KOPT-K1 (cell line): ENCODE measurements around the gene ATG16L1.

ENCODE experiments used
- H3K27ac ChIP-seq: fragments of 200-600 bp; sonication (generic); 2 replicates; pipeline ENCODE4 v1.5.1; 2016; ENCODE audit warnings: antibody characterized with exemption, mild to moderate bottlenecking, low read depth, low read length; ENCODE audit not compliant: poor library complexity, severe bottlenecking
- H3K36me3 ChIP-seq: fragments of 200-600 bp; sonication (generic); 2 replicates; pipeline ENCODE4 v1.5.1; 2017; ENCODE audit warnings: antibody characterized with exemption, mild to moderate bottlenecking, low read length, moderate library complexity; ENCODE audit not compliant: insufficient read depth
- H3K9me3 ChIP-seq: fragments of 200-600 bp; sonication (generic); 2 replicates; pipeline ENCODE4 v1.5.1; 2017; ENCODE audit warnings: antibody characterized with exemption, low read length, mild to moderate bottlenecking; ENCODE audit not compliant: insufficient read depth, poor library complexity, severe bottlenecking

Gene ATG16L1

DNA sequence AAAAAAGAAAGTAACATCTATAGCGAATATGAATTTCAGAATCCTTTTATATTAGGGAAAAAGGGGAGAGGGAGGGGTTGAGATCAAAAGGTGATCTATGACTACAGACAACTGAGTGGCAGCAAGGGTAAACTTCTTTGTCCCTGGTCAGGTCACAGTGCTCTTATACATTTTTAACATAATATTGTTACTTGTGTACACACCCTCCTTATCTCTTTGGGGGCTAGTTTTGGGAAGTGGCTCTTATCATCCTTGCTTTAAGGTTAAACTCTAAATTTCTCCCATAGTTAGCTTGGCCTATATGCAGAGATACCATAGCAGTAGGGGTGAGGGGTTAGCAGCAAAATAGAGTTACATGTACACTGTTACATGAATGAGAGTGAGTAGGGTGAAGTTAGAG, 31.6 kb upstream of the ATG16L1 start:
- H3K36me3 ChIP-seq = no peaks in the 10 kb centered on the region
- no peak overlapping the region for H3K27ac ChIP-seq
- H3K9me3 ChIP-seq = no peaks in the 10 kb centered on the region

GRCh38 chr2:233221378-233222063, 30.0 kb upstream of the ATG16L1 start:
- no peaks in the 10 kb centered on the region for H3K9me3 ChIP-seq
- H3K36me3 ChIP-seq = no peaks in the 10 kb centered on the region
- no peak overlapping the region for H3K27ac ChIP-seq

DNA sequence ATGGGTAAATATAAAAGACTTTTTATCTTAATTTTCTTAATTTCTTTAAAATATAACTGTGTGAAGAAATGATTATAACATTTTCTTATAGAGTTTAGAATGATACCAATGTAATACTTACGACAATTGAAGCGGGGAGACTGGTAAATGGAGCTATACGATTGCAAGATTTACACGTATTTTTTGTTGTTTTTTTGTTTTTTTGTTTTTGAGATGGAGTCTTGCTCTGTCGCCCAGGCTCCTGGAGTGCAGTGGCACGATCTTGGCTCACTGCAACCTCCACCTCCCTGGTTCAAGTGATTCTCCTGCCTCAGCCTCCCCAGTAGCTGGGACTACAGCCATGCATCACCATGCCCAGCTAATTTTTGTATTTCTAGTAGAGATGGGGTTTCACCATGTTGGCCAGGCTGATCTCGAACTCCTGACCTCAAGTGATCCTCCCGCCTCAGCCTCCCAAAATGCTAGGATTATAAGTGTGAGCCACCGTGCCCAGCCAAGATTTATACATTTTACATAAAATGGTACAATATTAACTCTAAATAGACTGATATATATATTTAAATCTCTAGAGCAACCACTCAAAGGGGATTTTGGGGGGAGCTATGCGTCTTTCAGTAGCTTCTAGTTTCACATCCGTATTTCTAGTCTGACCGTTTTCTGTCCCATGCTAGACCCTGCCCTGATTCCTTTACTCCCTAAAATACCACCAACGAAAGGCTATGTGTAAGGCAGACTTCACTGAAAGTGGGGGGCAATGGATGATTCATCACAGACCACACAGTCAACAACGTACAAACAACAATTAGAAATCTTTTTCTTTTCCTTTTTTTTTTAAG, 28.2 kb upstream of the ATG16L1 start:
- H3K36me3 ChIP-seq = no peaks in the 10 kb centered on the region
- no peak overlapping the region for H3K27ac ChIP-seq
- H3K9me3 ChIP-seq = no peaks in the 10 kb centered on the region

DNA sequence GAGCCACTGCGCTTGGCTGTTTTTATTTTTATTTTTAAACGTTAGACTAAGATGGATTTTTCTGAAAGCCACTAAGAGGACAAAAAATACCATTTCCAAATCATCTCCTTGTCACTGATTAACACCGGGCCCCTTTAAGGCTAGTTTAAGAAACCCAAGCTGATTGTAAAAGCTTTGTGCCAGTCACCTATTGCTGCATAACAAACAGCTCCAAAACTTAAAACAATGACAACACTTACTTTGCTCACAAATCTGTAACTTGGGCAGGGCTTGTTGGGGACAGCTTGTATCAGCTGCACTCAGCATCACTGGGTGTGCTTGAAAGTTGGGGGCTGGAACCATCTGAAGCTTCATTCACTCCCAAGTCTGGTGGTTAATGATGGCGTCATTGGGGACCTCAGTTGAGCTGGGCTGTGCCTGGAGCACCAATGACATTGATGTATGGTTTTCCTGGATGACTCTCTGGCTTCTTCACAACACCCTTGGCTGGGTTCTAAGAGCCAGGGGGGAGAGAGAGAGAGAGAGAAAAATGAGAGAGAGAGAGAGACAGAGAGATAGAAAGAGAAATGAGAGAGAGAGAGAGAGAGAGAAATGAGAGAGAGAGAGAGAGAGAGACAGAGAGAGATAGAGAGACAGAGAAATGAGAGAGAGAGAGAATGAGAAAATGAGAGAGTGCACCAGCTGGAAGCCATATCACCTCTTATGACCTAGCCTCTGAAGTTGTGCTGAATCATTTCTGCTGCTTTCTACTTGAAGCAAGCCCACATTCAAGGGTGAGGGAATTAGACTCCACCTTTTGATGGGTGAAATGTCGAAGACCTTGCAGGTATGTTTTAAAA, 26.0 kb upstream of the ATG16L1 start:
- Histone ChIP-seq H3K36me3 (no peaks in the 10 kb centered on the region), H3K27ac (no peak overlapping the region), H3K9me3 (no peaks in the 10 kb centered on the region)

DNA sequence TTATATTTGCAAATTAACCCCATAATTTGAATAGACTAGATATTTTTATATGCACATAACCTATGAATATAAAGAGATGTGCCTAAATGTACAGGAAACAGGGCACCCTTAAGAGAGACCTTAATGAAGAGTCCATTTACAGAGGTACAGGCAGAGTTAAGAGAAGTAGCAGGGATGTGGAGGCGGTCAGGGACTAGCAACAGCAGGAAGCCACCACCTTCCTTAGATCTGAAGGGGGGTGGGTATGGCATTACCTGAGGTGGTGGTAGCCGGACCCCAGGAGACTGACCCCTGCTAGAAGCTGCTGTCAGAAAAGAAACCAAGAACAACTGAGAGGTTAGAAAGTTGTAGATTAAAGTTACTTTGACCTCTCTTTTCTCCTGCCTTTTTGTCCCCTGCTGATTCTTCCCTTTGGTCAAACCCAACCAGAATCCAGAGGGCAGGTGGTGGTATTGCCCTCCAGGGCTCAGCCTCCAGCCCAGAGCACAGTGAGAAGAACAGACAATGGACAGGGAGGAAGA, 24.9 kb upstream of the ATG16L1 start:
- Histone ChIP-seq H3K36me3 (no peaks in the 10 kb centered on the region), H3K27ac (no peak overlapping the region), H3K9me3 (no peaks in the 10 kb centered on the region)

GRCh38 chr2:233227346-233227978, 24.0 kb upstream of the ATG16L1 start:
- H3K27ac ChIP-seq = no peak overlapping the region
- no peaks in the 10 kb centered on the region for H3K36me3 ChIP-seq
- H3K9me3 ChIP-seq = no peaks in the 10 kb centered on the region

GRCh38 chr2:233228376-233228775, 23.1 kb upstream of the ATG16L1 start:
- Histone ChIP-seq H3K9me3 (no peaks in the 10 kb centered on the region), H3K27ac (no peak overlapping the region), H3K36me3 (no peaks in the 10 kb centered on the region)

DNA sequence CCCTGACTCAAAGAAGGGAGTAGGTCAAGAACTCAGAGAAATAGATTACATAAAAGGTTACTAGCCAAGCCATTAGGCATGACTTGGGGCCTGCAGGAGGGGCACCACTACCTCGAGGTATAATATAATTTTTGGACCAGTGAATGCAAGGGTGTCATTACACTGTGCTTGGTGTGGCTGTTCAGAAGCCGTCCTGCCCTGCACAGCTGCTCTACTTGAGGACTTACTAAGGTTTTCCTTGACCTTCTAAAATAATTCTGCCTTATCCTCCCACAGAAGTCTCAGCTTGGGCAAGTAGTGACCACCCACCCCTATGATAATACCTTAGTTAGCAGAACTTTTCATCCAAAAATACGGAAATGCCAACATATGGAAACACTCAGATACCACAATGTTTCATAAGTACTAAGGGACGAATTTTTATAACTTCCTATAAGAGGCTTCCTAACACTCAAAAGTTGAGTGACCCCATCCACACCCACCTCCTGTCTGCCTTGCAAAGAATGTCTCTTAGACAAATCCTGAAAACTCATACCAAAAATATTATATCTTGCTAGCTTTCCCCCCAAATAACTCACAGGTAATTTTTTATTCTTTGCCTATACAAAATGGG, 17.7 kb upstream of the ATG16L1 start:
- Histone ChIP-seq H3K36me3 (no peaks in the 10 kb centered on the region), H3K9me3 (no peaks in the 10 kb centered on the region), H3K27ac (no peak overlapping the region)

GRCh38 chr2:233234264-233234663, 17.2 kb upstream of the ATG16L1 start:
- H3K27ac ChIP-seq = no peak overlapping the region
- H3K36me3 ChIP-seq = no peaks in the 10 kb centered on the region
- no peaks in the 10 kb centered on the region for H3K9me3 ChIP-seq

DNA sequence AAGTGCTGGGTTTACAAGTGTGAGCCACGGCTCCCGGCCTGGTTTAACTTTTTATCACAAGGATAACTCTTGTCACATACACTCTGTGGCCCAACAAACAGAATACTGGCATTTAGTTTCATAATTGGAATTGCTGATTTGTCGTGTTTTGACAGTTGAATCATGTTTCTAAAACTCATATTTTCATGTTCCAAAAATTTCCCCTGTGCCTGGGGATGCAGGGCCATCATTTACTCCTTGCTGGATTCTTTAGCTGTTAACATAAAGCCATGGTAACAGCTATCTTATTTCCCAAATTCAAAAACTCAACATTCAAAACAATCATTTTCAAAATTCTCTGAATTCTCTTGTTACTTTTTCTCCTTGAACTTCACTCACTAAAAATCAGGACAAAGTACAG, 16.5 kb upstream of the ATG16L1 start:
- Histone ChIP-seq H3K36me3 (no peaks in the 10 kb centered on the region), H3K9me3 (no peaks in the 10 kb centered on the region), H3K27ac (no peak overlapping the region)

- H3K27ac ChIP-seq = no peak overlapping the region
- H3K36me3 ChIP-seq = no peaks in the 10 kb centered on the region
- H3K9me3 ChIP-seq = no peaks in the 10 kb centered on the region
These were observed 15.5 kb upstream of the ATG16L1 start for GRCh38 chr2:233235977-233236376.

DNA sequence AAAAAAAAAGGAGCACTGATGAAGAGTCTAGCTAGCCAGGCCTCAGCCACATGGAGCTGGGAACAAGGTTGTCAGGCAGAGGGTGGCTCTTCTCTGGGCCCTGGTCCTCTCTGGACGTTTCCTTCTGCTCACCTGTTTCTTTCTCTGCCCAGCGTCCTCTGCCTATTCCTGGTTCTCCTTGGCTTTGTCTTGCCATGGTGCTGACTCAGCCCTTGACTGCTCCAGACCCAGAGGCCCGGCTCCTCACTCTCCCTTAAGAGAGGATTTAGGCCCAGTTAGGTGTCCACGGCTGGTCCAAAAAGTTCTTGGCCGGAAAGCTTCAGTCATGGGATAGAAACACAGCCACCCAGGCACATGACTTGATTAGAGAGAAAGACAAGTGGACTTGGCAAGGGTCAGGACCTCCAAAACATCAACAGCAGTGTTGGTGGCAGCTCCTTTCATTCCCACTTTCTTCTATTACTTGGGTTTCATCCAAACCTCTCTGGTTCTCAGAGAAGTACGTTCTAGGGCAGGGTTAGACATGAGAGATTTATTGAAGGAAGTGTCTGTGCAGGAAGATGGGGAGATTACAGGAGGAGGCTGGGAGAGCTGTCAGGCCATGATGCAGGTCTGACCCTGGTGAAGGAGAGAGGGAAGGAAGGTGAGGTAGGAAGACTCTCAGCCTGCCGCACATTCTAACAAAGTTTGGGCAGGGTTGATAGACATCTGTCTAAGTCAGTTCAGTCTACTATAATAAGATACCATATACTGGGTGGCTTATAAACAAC, 14.5 kb upstream of the ATG16L1 start:
- Histone ChIP-seq H3K27ac (no peak overlapping the region), H3K9me3 (no peaks in the 10 kb centered on the region), H3K36me3 (no peaks in the 10 kb centered on the region)

- no peak overlapping the region for H3K27ac ChIP-seq
These were observed 10.6 kb upstream of the ATG16L1 start for GRCh38 chr2:233240897-233241296.

GRCh38 chr2:233241803-233242202, 9.7 kb upstream of the ATG16L1 start:
- Histone ChIP-seq H3K27ac (no peak overlapping the region), H3K36me3 (no peaks in the 10 kb centered on the region), H3K9me3 (no peaks in the 10 kb centered on the region)

More at GRCh38 chr2:233240897-233241296, 10.6 kb upstream of the ATG16L1 start:
- Histone ChIP-seq H3K36me3 (no peaks in the 10 kb centered on the region), H3K9me3 (no peaks in the 10 kb centered on the region)
